Hepatocyte (in vitro differentiated cells): ENCODE measurements around the gene ATXN1. TPM values are rescaled to one million over a fixed set of nuclear protein-coding genes. Genes with fewer than 3 reads are reported as not detected.
"Not testable (repeated sequence)": the region's sequence is repeated elsewhere in the genome, so short reads cannot be mapped to it uniquely, and the experiment has no call there.

Experiments used
- DNase-seq: peaks from one replicate; pipeline ENCODE4 v3.0.0-alpha.2; 2016; ENCODE audit warnings: low spot score
- H2AFZ ChIP-seq: fragments of 200-600 bp; sonication (generic); 2 replicates; pipeline ENCODE4 v1.6.0; 2016; ENCODE audit warnings: antibody characterized with exemption, mild to moderate bottlenecking
- H3K27ac ChIP-seq: fragments of 200-600 bp; sonication (generic); 2 replicates; pipeline ENCODE4 v1.5.1; 2016; ENCODE audit warnings: mild to moderate bottlenecking
- H3K27me3 ChIP-seq: fragments of 200-600 bp; sonication (generic); 2 replicates; pipeline ENCODE4 v1.6.1; 2016
- H3K36me3 ChIP-seq: fragments of 200-600 bp; sonication (generic); replicated peaks from 2 replicates; pipeline ENCODE4 v1.5.1; 2016; ENCODE audit warnings: low read depth; ENCODE audit not compliant: insufficient read depth
- H3K4me1 ChIP-seq: fragments of 200-600 bp; sonication (generic); 2 replicates; pipeline ENCODE4 v1.5.1; 2016; ENCODE audit warnings: mild to moderate bottlenecking, moderate library complexity; ENCODE audit not compliant: insufficient read depth
- H3K4me2 ChIP-seq: fragments of 200-600 bp; sonication (generic); 2 replicates; pipeline ENCODE4 v1.6.0; 2016
- H3K4me3 ChIP-seq: fragments of 200-600 bp; sonication (generic); 2 replicates; pipeline ENCODE4 v1.5.1; 2016; ENCODE audit warnings: mild to moderate bottlenecking
- H3K79me2 ChIP-seq: fragments of 200-600 bp; sonication (generic); 2 replicates; pipeline ENCODE4 v1.6.0; 2017; ENCODE audit warnings: mild to moderate bottlenecking
- H3K9me2 ChIP-seq: fragments of 200-600 bp; sonication (generic); replicated peaks from 2 replicates; pipeline ENCODE4 v1.6.0; 2017; ENCODE audit warnings: mild to moderate bottlenecking; ENCODE audit not compliant: insufficient read depth
- H3K9me3 ChIP-seq: fragments of 200-600 bp; sonication (generic); 2 replicates; pipeline ENCODE4 v1.5.1; 2016; ENCODE audit warnings: low read depth, mild to moderate bottlenecking
- H4K20me1 ChIP-seq: fragments of 200-600 bp; sonication (generic); 2 replicates; pipeline ENCODE4 v1.6.0; 2016; ENCODE audit warnings: mild to moderate bottlenecking; ENCODE audit not compliant: insufficient read depth, poor library complexity, severe bottlenecking
- EZH2 ChIP-seq: fragments of 200-600 bp; sonication (generic); IDR thresholded peaks from 2 replicates; pipeline ENCODE4 v1.6.1; 2016; ENCODE audit warnings: antibody characterized with exemption, mild to moderate bottlenecking, borderline replicate concordance
- EZH2phosphoT487 ChIP-seq: fragments of 200-600 bp; sonication (generic); IDR thresholded peaks from one replicate; pipeline ENCODE4 v1.6.1; 2018; ENCODE audit warnings: antibody characterized with exemption, mild to moderate bottlenecking, low read depth, moderate library complexity; ENCODE audit not compliant: unreplicated experiment, severe bottlenecking
- WGBS: methylation state at CpG from one replicate; pipeline ENCODE4 v1.1.6; 2016; ENCODE audit warnings: low lambda C conversion rate; ENCODE audit errors: missing lambda C conversion rate; 5-methylcytosine and 5-hydroxymethylcytosine counted together
- polyA plus RNA-seq: library from polyadenylated mRNA; unstranded; fragments of >200 nt; fragmentation: Nextera tagmentation; extraction: Ambion mirVana; gene quantifications from 2 replicates; pipeline ENCODE4 v1.2.1, GENCODE V29; 2016
- total RNA-seq: library from RNA; depleted of rRNA; stranded (reverse); fragments of >200 nt; gene quantifications from 2 replicates; pipeline ENCODE4 v1.2.3, GENCODE V29; 2014
- TF ChIP-seq, protein P1 (sequence below): fragments of 200-600 bp; sonication (generic); IDR thresholded peaks from 2 replicates; pipeline ENCODE4 v1.5.1; 2016; ENCODE audit warnings: antibody characterized with exemption, mild to moderate bottlenecking; ENCODE audit not compliant: poor library complexity

The ATXN1 gene
- total and polyA plus RNA-seq, 2 experiments from 2014 or later: 14.7 to 32.6 TPM

DNA sequence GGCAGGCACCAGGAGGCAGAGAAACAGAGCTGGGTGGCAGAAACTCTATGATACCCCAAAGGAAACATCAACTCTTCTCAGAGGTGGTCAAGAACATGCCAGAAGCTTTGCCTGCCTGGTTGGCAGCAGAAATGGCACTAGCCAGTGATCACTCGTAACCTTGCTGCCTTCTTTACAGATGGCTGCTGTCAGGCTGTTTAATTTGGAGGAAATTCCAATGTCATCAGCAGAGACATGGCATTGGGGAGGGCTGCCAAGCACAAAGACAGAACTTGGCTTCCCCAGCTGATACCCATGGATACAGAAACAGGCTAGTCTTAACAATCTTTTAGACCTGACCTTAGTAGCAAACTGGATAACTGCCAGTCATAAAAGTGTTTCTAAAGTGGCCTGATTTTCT, 369.2 kb downstream of the ATXN1 start:
- WGBS: 92% methylated on average over 1 of the region's 1 CpG
- no peaks in the 10 kb centered on the region for H3K9me3 ChIP-seq
- no peaks in the 10 kb centered on the region for H3K36me3 ChIP-seq
- no peaks in the 10 kb centered on the region for H3K27me3 ChIP-seq
- DNase-seq: no peak
- peak overlapping the region; percentile 69 for H3K27ac ChIP-seq
- no peaks in the 10 kb centered on the region for H3K79me2 ChIP-seq
- no peaks in the 10 kb centered on the region for H3K9me2 ChIP-seq
- TF ChIP-seq, protein P1, sequence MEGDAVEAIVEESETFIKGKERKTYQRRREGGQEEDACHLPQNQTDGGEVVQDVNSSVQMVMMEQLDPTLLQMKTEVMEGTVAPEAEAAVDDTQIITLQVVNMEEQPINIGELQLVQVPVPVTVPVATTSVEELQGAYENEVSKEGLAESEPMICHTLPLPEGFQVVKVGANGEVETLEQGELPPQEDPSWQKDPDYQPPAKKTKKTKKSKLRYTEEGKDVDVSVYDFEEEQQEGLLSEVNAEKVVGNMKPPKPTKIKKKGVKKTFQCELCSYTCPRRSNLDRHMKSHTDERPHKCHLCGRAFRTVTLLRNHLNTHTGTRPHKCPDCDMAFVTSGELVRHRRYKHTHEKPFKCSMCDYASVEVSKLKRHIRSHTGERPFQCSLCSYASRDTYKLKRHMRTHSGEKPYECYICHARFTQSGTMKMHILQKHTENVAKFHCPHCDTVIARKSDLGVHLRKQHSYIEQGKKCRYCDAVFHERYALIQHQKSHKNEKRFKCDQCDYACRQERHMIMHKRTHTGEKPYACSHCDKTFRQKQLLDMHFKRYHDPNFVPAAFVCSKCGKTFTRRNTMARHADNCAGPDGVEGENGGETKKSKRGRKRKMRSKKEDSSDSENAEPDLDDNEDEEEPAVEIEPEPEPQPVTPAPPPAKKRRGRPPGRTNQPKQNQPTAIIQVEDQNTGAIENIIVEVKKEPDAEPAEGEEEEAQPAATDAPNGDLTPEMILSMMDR: no peak
- no peak for TF ChIP-seq EZH2
- TF ChIP-seq EZH2phosphoT487: no peak
- no peak overlapping the region for H3K4me2 ChIP-seq
- peaks cover 10% of the 10 kb centered on the region for H3K4me1 ChIP-seq
- H2AFZ ChIP-seq: no peak overlapping the region
- no peaks in the 10 kb centered on the region for H4K20me1 ChIP-seq
- H3K4me3 ChIP-seq: no peak overlapping the region

DNA sequence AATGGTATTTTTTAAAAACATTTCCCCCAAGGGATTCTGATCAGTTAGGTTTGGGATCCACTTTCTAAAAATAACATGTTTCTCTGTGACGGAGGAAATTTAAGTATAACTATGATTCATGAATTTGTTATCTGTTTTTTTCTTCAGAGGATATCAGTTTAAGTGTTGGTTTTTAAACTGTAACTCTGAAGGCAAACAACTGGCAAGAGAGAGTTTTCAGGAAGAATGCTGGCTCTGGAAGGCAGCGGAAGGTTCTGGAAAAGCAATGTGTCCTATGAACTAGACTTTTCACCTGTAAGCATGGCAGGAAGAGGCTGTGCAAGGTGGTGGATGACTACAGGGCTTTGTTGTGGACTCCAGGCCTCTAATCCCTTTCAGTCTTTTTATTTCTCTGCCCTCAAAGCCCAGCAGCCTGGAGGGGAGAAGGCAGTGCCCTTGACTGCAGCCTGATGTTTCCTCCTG, 369.8 kb downstream of the ATXN1 start:
- Histone ChIP-seq H3K4me2 (no peak overlapping the region), H3K79me2 (no peaks in the 10 kb centered on the region), H3K36me3 (no peaks in the 10 kb centered on the region), H3K9me3 (no peaks in the 10 kb centered on the region), H3K4me1 (peaks cover 10% of the 10 kb centered on the region), H3K4me3 (no peak overlapping the region), H4K20me1 (no peaks in the 10 kb centered on the region), H3K27me3 (no peaks in the 10 kb centered on the region), H2AFZ (no peak overlapping the region), H3K9me2 (no peaks in the 10 kb centered on the region), H3K27ac (peak overlapping the region; percentile 69)
- 67% methylated on average over 2 of the region's 2 CpGs for WGBS
- no peak for DNase-seq
- TF ChIP-seq EZH2phosphoT487 (no peak), EZH2 (no peak)
- TF ChIP-seq, protein P1: no peak

DNA sequence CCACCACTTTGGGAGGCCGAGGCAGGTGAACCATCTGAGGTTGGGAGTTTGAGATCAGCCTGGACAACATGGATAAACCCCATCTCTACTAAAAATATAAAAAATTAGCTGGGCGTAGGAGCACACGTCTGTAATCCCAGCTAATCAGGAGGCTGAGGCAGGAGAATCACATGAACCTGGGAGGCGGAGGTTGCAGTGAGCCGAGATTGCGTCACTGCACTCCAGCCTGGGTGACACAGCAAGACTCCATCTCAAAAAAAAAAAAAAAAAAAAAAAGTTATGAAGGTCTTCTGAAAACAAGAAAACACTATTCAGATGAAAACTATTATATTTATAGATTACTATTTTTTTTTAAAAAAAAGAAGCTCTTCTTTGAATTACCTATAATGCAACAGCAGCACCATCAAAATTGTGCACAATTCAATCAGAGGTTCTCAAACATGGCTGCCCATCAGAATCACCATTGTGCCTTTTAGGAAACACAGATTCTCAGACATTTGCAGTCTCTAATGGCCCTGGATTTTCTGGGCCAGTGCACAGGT, 370.3 kb downstream of the ATXN1 start:
- H3K79me2 ChIP-seq, H4K20me1 ChIP-seq, H3K4me3 ChIP-seq, H3K9me2 ChIP-seq, H3K27me3 ChIP-seq, H3K4me2 ChIP-seq, DNase-seq, H3K36me3 ChIP-seq, H3K9me3 ChIP-seq, H2AFZ ChIP-seq: not testable (repeated sequence)
- Histone ChIP-seq H3K27ac (peak overlapping the region; percentile 69), H3K4me1 (peaks cover 10% of the 10 kb centered on the region)
- WGBS: 89% methylated on average over 6 of the region's 6 CpGs

DNA sequence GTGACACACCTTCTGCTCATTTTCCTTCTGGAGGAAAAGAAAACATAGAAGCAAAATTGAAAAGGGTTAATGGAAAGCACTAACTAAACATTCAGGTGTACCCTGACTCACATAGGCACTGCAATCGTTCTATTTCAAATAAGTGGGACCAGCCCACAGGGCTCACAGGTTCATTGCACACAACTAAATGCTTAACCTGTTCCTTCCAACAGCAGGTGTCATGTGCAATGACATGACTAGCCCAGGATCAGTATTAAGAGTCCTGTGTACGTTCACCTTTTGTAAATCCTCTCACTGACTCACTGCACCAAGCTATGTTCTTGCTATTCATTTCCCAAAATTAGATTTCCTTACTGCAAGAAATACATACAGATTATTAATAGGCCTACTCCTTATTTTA, 371.6 kb downstream of the ATXN1 start:
- no peak overlapping the region for H3K27ac ChIP-seq
- 76% methylated on average over 2 of the region's 2 CpGs for WGBS

More for the DNA sequence above, 371.6 kb downstream of the ATXN1 start:
- Histone ChIP-seq H3K4me1 (peaks cover 10% of the 10 kb centered on the region), H3K4me2 (no peak overlapping the region), H3K4me3 (no peak overlapping the region), H3K9me3 (no peaks in the 10 kb centered on the region), H4K20me1 (no peaks in the 10 kb centered on the region), H2AFZ (no peak overlapping the region), H3K79me2 (no peaks in the 10 kb centered on the region), H3K9me2 (no peaks in the 10 kb centered on the region), H3K36me3 (no peaks in the 10 kb centered on the region), H3K27me3 (no peaks in the 10 kb centered on the region)
- TF ChIP-seq EZH2phosphoT487 (no peak), EZH2 (no peak)
- TF ChIP-seq, protein P1: no peak
- no peak for DNase-seq
